GM08714 (cell line): ENCODE measurements around the gene ACTG2.
"Not testable (repeated sequence)": the region's sequence is repeated elsewhere in the genome, so short reads cannot be mapped to it uniquely, and the experiment has no call there.

Experiments used
- H3K4me3 ChIP-seq: fragments of 200-500 bp; sonication (Bioruptor generic); 2 replicates; pipeline ENCODE4 v1.5.1; 2014; ENCODE audit warnings: mild to moderate bottlenecking, low read length, inconsistent platforms
- ZNF274 ChIP-seq: IDR thresholded peaks from 2 replicates; pipeline ENCODE4 v1.6.1; 2012; ENCODE audit warnings: mild to moderate bottlenecking, low read depth, low read length

Gene ACTG2

GRCh38 chr2:73931531-73932500 is 39.0 kb downstream of the ACTG2 start:
- no peak for TF ChIP-seq ZNF274
- no peak overlapping the region for H3K4me3 ChIP-seq

GRCh38 chr2:73933194-73933593 is 40.4 kb downstream of the ACTG2 start:
- TF ChIP-seq ZNF274, result no peak

GRCh38 chr2:73935641-73936040 is 42.8 kb downstream of the ACTG2 start:
- no peak for TF ChIP-seq ZNF274
- no peak overlapping the region for H3K4me3 ChIP-seq

More at GRCh38 chr2:73933194-73933593, 40.4 kb downstream of the ACTG2 start:
- no peak overlapping the region for H3K4me3 ChIP-seq

GRCh38 chr2:73937103-73937885 is 44.5 kb downstream of the ACTG2 start:
- H3K4me3 ChIP-seq, result no peak overlapping the region
- TF ChIP-seq ZNF274, result no peak

GRCh38 chr2:73937899-73938298 is 45.1 kb downstream of the ACTG2 start:
- H3K4me3 ChIP-seq, result no peak overlapping the region
- no peak for TF ChIP-seq ZNF274

- no peak for TF ChIP-seq ZNF274
- H3K4me3 ChIP-seq, result no peak overlapping the region
Observed at GRCh38 chr2:73938718-73939352, 46.0 kb downstream of the ACTG2 start.

- H3K4me3 ChIP-seq, result no peak overlapping the region
Observed at GRCh38 chr2:73939419-73939818, 46.6 kb downstream of the ACTG2 start.

GRCh38 chr2:73940066-73940465 is 47.3 kb downstream of the ACTG2 start:
- not testable (repeated sequence) for H3K4me3 ChIP-seq

More at GRCh38 chr2:73939419-73939818, 46.6 kb downstream of the ACTG2 start:
- TF ChIP-seq ZNF274, result no peak

- H3K4me3 ChIP-seq, result no peak overlapping the region
- TF ChIP-seq ZNF274, result no peak
Observed at GRCh38 chr2:73942664-73943063, 49.9 kb downstream of the ACTG2 start.

GRCh38 chr2:73944714-73945113 is 51.9 kb downstream of the ACTG2 start:
- TF ChIP-seq ZNF274, result no peak
- no peak overlapping the region for H3K4me3 ChIP-seq

GRCh38 chr2:73946215-73946614 is 53.4 kb downstream of the ACTG2 start:
- TF ChIP-seq ZNF274, result no peak
- H3K4me3 ChIP-seq, result no peak overlapping the region

GRCh38 chr2:73946666-73947065 is 53.9 kb downstream of the ACTG2 start:
- H3K4me3 ChIP-seq, result no peak overlapping the region
- no peak for TF ChIP-seq ZNF274

- TF ChIP-seq ZNF274, result no peak
- no peak overlapping the region for H3K4me3 ChIP-seq
Observed at GRCh38 chr2:73947412-73948018, 54.7 kb downstream of the ACTG2 start.

- no peak for TF ChIP-seq ZNF274
- H3K4me3 ChIP-seq, result no peak overlapping the region
Observed at GRCh38 chr2:73949802-73950201, 57.0 kb downstream of the ACTG2 start.
